Smooth muscle cell (in vitro differentiated cells): ENCODE data around the gene POU4F2. TPM values are rescaled to one million over a fixed set of nuclear protein-coding genes. Genes with fewer than 3 reads are reported as not detected.

Experiments
- DNase-seq: peaks from one replicate; lab custom pipeline; 2025; ENCODE audit not compliant: unreplicated experiment; lab: John Stamatoyannopoulos, UW
- H2AFZ ChIP-seq: fragments of 200-600 bp; sonication (generic); 2 replicates; pipeline ENCODE4 v1.6.0; 2016; ENCODE audit warnings: antibody characterized with exemption, low read depth, mild to moderate bottlenecking
- H3F3A ChIP-seq: fragments of 200-600 bp; sonication (generic); 2 replicates; pipeline ENCODE4 v1.6.0; 2017; ENCODE audit warnings: antibody characterized with exemption, low read depth
- H3K27ac ChIP-seq: fragments of 200-600 bp; sonication (generic); 2 replicates; pipeline ENCODE4 v1.5.1; 2016; ENCODE audit warnings: low read depth, mild to moderate bottlenecking
- H3K27me3 ChIP-seq: fragments of 200-600 bp; sonication (generic); 2 replicates; pipeline ENCODE4 v1.6.1; 2016; ENCODE audit warnings: low read depth, mild to moderate bottlenecking
- H3K36me3 ChIP-seq: fragments of 200-600 bp; sonication (generic); 2 replicates; pipeline ENCODE4 v1.5.1; 2016; ENCODE audit warnings: low read depth
- H3K4me1 ChIP-seq: fragments of 200-600 bp; sonication (generic); 2 replicates; pipeline ENCODE4 v1.5.1; 2016; ENCODE audit warnings: low read depth
- H3K4me2 ChIP-seq: fragments of 200-600 bp; sonication (generic); 2 replicates; pipeline ENCODE4 v1.6.0; 2016; ENCODE audit warnings: mild to moderate bottlenecking
- H3K4me3 ChIP-seq: fragments of 200-600 bp; sonication (generic); 2 replicates; pipeline ENCODE4 v1.5.1; 2016; ENCODE audit warnings: mild to moderate bottlenecking
- H3K79me2 ChIP-seq: fragments of 200-600 bp; sonication (generic); 2 replicates; pipeline ENCODE4 v1.6.0; 2016; ENCODE audit warnings: low read depth, mild to moderate bottlenecking
- H3K9ac ChIP-seq: fragments of 200-600 bp; sonication (generic); 2 replicates; pipeline ENCODE4 v1.6.0; 2016; ENCODE audit warnings: low read depth
- H3K9me3 ChIP-seq: fragments of 200-600 bp; sonication (generic); replicated peaks from 2 replicates; pipeline ENCODE4 v1.5.1; 2016; ENCODE audit warnings: low read depth
- H4K20me1 ChIP-seq: fragments of 200-600 bp; sonication (generic); 2 replicates; pipeline ENCODE4 v1.6.0; 2016; ENCODE audit warnings: low read depth
- CTCF ChIP-seq: fragments of 200-600 bp; sonication (generic); IDR thresholded peaks from 2 replicates; pipeline ENCODE4 v1.5.1; 2017; ENCODE audit warnings: borderline replicate concordance, mild to moderate bottlenecking, antibody characterized with exemption; ENCODE audit not compliant: insufficient read depth, poor library complexity, severe bottlenecking
- WGBS: methylation state at CpG from one replicate; pipeline ENCODE4 v1.1.7; 2016; ENCODE audit warnings: low lambda C conversion rate; 5-methylcytosine and 5-hydroxymethylcytosine counted together
- polyA plus RNA-seq: library from polyadenylated mRNA; unstranded; fragments of >200 nt; fragmentation: Nextera tagmentation; extraction: Ambion mirVana; gene quantifications from 2 replicates; pipeline ENCODE4 v1.2.1, GENCODE V29; 2016
- total RNA-seq: library from RNA; depleted of rRNA; stranded (reverse); fragments of >200 nt; gene quantifications from 2 replicates; pipeline ENCODE4 v1.2.3, GENCODE V29; 2014

POU4F2 gene
- total and polyA plus RNA-seq, 2 experiments from 2014 or later = not detected

GRCh38 chr4:146632770-146633470 is 5.8 kb upstream of the POU4F2 start:
- Histone ChIP-seq H3K27ac (no peak overlapping the region), H3K9me3 (no peaks in the 10 kb centered on the region), H3F3A (no peaks in the 10 kb centered on the region), H3K4me2 (no peak overlapping the region), H4K20me1 (no peaks in the 10 kb centered on the region), H2AFZ (no peak overlapping the region), H3K4me1 (no peaks in the 10 kb centered on the region), H3K36me3 (no peaks in the 10 kb centered on the region), H3K27me3 (peaks cover 98% of the 10 kb centered on the region), H3K79me2 (no peaks in the 10 kb centered on the region), H3K4me3 (no peak overlapping the region), H3K9ac (no peak overlapping the region)
- TF ChIP-seq CTCF = no peak
- DNase-seq = no peak
- WGBS = 31% methylated on average over 28 of the region's 28 CpGs

GRCh38 chr4:146633471-146633800 is 5.3 kb upstream of the POU4F2 start:
- H3K9ac ChIP-seq = no peak overlapping the region
- no peak for TF ChIP-seq CTCF
- H3K36me3 ChIP-seq = no peaks in the 10 kb centered on the region
- H3K27me3 ChIP-seq = peaks cover 99% of the 10 kb centered on the region
- no peaks in the 10 kb centered on the region for H3K79me2 ChIP-seq
- no peaks in the 10 kb centered on the region for H3K9me3 ChIP-seq
- H2AFZ ChIP-seq = no peak overlapping the region
- H4K20me1 ChIP-seq = no peaks in the 10 kb centered on the region
- H3K4me3 ChIP-seq = no peak overlapping the region
- H3F3A ChIP-seq = no peaks in the 10 kb centered on the region
- no peak overlapping the region for H3K27ac ChIP-seq
- H3K4me1 ChIP-seq = no peaks in the 10 kb centered on the region
- no peak overlapping the region for H3K4me2 ChIP-seq
- DNase-seq = no peak
- WGBS = 18% methylated on average over 7 of the region's 7 CpGs

GRCh38 chr4:146634825-146635224 is 3.9 kb upstream of the POU4F2 start:
- H3K4me2 ChIP-seq = no peak overlapping the region
- H4K20me1 ChIP-seq = no peaks in the 10 kb centered on the region
- 39% methylated on average over 7 of the region's 7 CpGs for WGBS
- TF ChIP-seq CTCF = no peak
- H3K9me3 ChIP-seq = no peaks in the 10 kb centered on the region
- H3K27me3 ChIP-seq = peaks cover 99% of the 10 kb centered on the region
- no peak overlapping the region for H3K4me3 ChIP-seq
- H3K9ac ChIP-seq = no peak overlapping the region
- no peak for DNase-seq
- H3K4me1 ChIP-seq = peaks cover 3% of the 10 kb centered on the region
- H3F3A ChIP-seq = no peaks in the 10 kb centered on the region
- no peak overlapping the region for H3K27ac ChIP-seq
- H2AFZ ChIP-seq = no peak overlapping the region
- H3K79me2 ChIP-seq = no peaks in the 10 kb centered on the region
- H3K36me3 ChIP-seq = no peaks in the 10 kb centered on the region

- WGBS = 7% methylated on average over 23 of the region's 35 CpGs
- Histone ChIP-seq H2AFZ (no peak overlapping the region), H3K79me2 (no peaks in the 10 kb centered on the region), H3K9me3 (no peaks in the 10 kb centered on the region), H4K20me1 (no peaks in the 10 kb centered on the region), H3K4me3 (no peak overlapping the region), H3K4me1 (peaks cover 3% of the 10 kb centered on the region), H3K36me3 (no peaks in the 10 kb centered on the region), H3K9ac (no peak overlapping the region), H3F3A (no peaks in the 10 kb centered on the region), H3K27me3 (peaks cover 99% of the 10 kb centered on the region), H3K27ac (no peak overlapping the region), H3K4me2 (peak overlapping the region; percentile 82)
- TF ChIP-seq CTCF = no peak
- DNase-seq = no peak
Observed at GRCh38 chr4:146637621-146638332, 916 bp upstream of the POU4F2 start.
